ENCODE results near the gene ERBB3.

ERBB3 gene

DNA sequence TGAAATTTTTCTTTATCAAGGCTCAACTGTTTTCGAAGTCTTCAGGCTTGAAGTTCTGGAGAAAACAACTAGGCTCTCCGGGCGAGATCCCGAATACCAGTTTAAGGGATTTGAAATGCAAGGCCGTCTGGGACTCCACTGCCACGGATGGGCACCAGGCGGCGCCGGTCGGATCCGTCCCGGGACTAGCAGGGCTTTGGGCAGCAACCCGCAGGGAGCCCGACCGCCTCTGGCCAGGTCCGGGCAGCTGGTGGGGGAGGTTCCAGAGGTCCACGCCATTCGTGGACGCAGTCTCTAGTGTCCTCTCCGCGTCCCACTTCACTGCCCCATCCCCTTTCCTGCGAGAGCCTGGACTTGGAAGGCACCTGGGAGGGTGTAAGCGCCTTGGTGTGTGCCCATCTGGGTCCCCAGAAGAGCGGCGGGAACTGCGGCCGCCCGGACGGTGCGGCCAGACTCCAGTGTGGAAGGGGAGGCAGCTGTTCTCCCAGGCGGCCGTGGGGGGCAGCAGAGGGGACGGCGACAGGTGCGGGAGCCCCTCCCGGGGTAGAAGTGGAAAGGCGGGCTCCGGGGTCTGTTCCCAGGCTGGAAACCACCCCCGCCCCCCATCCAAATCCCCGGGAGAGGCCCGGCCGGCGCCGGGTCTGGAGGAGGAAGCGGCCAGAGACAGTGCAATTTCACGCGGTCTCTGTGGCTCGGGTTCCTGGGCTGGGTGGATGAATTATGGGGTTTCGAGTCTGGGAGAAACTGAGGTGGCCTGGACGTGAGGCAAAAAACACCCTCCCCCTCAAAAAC, 838 bp upstream of the ERBB3 start:
- peak; percentile 30 for DNase-seq (ENCODE audit: low read depth)

DNA sequence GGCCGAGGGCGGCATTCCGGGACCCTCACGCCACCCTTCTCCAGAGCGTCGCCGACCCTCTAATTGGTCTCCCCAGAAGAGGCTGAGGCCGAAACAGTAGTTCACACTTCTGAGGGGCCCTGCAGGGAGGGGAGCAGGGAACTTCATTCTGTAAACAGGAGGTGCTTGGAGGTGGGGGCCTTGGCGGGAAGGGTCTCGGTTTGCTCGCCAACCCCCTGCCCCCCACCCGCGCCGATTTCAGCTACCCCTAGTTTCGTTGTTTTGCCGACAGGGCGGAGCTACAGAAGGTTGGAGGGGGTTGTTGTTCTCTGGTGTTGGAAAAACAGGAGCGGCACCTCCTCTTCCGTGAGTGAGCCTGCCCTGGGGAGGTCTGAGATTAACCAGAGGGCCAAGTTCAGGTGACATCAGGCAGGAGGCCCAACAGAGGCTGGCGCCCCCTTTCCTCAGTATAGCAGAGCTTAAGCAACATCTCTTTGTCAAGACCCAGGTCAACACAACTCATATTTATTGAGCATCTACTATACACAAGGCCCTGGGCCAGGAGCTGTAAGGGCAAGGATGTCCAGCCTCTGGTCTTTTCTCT, 682 bp downstream of the ERBB3 start:
- no peak for DNase-seq (ENCODE audit: low read depth)

DNA sequence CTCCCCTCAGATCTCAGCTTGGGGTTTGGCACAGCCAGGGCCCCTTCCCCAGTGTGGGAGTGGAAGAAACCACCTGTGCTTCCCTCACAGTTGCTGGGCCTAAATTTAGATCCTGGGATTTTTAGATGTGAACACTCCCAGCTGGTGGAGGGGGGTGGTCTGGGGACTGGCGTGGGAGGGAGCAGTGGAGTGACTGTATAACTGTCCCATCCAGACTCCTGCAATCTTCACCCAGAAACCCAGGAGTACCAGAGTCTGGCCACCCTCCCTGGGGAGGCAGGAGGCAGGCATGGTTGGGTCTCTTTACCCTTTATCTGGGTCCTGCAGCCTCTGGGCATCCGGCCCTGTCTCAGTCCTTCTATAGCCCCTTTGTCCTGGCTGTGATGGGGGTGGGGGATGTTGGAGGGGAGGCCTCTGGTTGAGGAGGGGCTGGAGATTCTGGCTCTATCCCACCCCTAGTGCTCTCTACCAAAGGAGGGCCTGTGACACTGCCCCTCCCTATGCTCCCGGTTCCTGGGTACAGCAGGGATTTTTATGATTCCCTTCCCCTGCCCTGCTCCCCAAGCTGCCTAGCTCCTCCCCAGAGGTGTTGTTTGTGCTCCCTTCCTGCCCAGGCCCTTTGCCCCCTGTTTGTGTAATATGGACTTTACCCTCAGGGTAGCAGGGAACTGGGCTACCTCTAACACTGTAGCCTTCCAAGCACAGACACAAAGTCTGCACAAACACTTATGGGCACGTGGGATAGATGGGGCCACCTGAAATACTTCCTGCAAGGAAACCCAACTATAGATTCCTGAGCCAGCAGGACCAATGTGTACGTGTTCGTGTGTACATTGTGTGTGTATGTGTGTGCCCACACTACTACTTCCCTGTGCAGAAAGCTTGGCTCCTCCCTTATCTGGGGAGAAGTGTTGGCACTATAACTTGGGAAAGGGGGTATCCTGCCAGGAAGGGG, 1.7 kb downstream of the ERBB3 start:
- no peak for DNase-seq (ENCODE audit: low read depth)

DNA sequence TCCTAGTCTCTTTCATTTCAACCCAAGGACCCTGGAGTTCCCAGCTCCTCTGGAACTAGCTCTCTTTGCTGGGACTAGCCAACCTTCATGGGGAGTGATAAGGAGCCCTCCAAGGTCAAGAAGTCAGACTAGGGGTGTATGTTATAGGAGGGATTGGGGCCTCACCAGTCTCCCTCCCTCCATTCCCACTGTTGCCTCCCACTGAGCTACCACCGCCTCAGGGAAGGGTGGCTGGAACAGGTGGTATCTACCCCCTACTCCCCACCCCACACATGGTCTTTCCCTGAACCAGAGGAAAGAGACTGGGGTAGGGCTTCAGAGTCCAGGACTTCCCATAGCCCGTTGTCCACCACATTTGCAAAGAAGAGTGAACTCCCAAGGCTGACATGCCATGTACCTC, 2.4 kb downstream of the ERBB3 start:
- no peak for DNase-seq (ENCODE audit: low read depth)

GRCh38 chr12:56082967-56083366, 3.0 kb downstream of the ERBB3 start:
- no peak for DNase-seq (ENCODE audit: low read depth)

DNA sequence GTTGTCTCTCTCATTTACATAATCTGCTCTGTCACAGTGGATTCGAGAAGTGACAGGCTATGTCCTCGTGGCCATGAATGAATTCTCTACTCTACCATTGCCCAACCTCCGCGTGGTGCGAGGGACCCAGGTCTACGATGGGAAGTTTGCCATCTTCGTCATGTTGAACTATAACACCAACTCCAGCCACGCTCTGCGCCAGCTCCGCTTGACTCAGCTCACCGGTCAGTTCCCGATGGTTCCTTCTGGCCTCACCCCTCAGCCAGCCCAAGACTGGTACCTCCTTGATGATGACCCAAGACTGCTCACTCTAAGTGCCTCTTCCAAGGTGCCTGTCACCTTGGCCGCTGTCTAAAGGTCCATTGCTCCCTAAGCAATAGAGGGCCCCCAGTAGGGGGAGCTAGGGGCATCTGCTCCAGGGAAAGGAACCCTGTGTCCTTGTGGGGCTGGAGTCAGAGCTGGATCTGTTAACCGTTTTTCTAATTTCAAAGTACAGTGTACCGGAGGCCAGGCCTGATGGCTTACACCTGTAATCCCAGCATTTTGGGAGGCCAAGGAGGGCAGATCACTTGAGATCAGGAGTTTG, 5.1 kb downstream of the ERBB3 start:
- no peak for DNase-seq (ENCODE audit: low read depth)

GRCh38 chr12:56086096-56086495, 6.1 kb downstream of the ERBB3 start:
- DNase-seq (ENCODE audit: low read depth) = no peak

DNA sequence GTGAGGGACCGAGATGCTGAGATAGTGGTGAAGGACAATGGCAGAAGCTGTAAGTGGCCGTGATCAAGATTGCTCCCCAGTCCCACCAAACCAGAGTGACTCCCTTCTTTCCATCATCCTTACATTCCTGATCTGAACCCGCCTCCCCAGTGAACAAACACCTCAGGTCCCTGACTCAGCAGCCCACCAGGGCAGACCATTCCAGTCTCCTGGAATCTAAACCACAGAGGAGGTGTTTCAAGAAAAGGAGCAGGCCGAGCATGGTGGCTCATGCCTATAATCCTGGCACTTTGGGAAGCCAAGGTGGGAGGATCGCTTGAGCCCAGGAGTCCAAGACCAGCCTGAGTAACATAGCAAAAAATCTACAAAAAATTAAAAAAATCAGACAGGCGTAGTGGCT, 6.6 kb downstream of the ERBB3 start:
- no peak for DNase-seq (ENCODE audit: low read depth)

DNA sequence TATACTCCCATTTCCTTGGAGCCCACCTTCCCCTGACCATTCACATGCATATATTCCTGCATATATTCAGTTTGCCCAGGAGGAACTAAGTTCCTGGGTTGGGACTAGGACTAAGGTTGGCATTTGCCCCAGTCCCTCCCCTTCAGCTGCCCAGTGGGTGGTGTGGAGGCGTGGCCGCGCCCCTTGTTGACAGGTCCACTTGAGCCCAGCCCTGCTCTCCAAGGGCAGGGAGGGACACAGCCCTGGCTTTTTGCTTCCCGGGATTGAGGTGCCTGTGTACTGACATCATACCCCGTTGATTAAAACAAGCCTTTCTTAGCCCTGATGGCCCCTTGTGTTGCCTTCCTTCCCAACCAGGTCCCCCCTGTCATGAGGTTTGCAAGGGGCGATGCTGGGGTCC, 7.3 kb downstream of the ERBB3 start:
- DNase-seq (ENCODE audit: low read depth) = no peak

GRCh38 chr12:56097738-56098137, 17.8 kb downstream of the ERBB3 start:
- no peak for DNase-seq (ENCODE audit: low read depth)

DNA sequence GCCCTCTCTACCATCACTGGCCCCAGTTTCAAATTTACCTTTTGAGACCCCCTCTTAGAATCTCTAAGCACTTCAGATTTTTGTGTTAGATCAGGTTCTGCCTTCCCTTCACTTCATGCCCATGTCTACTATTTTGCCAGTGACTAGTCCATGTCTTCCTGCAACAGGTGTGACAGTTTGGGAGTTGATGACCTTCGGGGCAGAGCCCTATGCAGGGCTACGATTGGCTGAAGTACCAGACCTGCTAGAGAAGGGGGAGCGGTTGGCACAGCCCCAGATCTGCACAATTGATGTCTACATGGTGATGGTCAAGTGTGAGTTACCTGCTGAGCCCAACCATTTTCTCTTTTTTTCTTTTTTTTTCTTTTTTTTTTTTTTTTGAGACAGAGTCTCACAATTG, 18.6 kb downstream of the ERBB3 start:
- DNase-seq (ENCODE audit: low read depth) = no peak

DNA sequence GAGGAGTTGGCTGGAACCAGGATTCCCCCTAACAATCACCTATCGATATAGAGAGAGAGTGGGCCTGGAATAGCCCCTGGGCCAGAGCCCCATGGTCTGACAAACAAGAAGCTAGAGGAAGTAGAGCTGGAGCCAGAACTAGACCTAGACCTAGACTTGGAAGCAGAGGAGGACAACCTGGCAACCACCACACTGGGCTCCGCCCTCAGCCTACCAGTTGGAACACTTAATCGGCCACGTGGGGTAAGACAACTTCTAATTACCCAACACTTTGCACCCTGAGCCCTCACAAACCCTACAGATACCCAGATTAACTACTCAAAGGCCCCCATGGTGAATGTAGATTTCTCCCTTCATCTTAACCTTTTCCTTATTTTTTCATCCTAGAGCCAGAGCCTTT, 19.8 kb downstream of the ERBB3 start:
- no peak for DNase-seq (ENCODE audit: low read depth)

GRCh38 chr12:56101045-56101444, 21.1 kb downstream of the ERBB3 start:
- DNase-seq (ENCODE audit: low read depth) = no peak

DNA sequence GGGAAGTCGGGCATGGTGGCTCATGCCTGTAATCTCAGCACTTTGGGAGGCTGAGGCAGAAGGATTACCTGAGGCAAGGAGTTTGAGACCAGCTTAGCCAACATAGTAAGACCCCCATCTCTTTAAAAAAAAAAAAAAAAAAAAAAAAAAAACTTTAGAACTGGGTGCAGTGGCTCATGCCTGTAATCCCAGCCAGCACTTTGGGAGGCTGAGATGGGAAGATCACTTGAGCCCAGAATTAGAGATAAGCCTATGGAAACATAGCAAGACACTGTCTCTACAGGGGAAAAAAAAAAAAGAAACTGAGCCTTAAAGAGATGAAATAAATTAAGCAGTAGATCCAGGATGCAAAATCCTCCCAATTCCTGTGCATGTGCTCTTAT, 22.7 kb downstream of the ERBB3 start:
- DNase-seq (ENCODE audit: low read depth) = no peak

GRCh38 chr12:56103066-56103711, 23.2 kb downstream of the ERBB3 start:
- no peak for DNase-seq (ENCODE audit: low read depth)

DNA sequence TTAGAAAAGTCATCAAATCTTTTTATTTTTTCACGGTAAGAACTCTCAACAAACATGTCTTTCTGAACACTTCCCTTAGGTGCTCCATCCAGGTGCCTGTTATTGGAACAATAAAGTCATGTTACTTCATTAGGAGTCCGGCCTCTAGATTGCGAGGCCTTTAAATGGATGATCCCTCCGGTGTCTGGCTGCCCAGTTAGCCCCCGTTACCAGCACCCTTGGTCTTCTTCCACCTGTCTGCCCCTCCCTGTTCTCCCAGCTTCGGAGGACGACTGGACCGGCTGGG, 23.8 kb downstream of the ERBB3 start:
- DNase-seq (ENCODE audit: low read depth) = no peak

DNA sequence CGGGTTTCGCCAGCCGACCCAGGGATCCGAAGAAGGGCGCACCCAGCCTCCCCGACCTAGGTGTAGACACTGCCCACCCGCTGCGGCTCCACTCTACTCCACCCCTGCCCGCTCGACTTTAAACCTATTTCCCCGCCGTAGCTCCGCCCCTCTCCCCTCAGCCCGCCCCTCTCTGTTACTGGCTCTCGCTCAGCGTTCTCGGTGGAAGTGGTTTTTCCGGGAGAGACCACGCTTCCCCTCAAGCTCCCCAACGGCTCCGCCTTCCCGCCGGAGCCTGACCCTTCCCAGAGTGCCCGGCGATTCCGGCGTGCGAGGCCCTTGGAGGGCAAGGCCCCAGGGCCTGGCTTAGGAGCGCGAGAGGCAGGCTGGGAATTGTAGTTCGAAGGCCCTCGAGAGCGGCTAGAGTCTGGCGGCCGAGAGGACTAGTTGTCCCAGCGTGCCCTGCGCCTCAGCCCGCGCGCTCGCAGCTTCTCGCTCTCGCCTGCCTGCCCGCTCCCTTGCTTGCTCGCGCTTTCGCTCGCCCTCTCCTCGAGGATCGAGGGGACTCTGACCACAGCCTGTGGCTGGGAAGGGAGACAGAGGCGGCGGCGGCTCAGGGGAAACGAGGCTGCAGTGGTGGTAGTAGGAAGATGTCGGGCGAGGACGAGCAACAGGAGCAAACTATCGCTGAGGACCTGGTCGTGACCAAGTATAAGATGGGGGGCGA, 24.3 kb downstream of the ERBB3 start, which contains the start of gene PA2G4:
PA2G4 (plus strand) TSS at position 451 of the 706 bp plus-strand sequence; CDS start at position 630, 179 bp downstream.
- DNase-seq (ENCODE audit: low read depth) = peak; percentile 86

DNA sequence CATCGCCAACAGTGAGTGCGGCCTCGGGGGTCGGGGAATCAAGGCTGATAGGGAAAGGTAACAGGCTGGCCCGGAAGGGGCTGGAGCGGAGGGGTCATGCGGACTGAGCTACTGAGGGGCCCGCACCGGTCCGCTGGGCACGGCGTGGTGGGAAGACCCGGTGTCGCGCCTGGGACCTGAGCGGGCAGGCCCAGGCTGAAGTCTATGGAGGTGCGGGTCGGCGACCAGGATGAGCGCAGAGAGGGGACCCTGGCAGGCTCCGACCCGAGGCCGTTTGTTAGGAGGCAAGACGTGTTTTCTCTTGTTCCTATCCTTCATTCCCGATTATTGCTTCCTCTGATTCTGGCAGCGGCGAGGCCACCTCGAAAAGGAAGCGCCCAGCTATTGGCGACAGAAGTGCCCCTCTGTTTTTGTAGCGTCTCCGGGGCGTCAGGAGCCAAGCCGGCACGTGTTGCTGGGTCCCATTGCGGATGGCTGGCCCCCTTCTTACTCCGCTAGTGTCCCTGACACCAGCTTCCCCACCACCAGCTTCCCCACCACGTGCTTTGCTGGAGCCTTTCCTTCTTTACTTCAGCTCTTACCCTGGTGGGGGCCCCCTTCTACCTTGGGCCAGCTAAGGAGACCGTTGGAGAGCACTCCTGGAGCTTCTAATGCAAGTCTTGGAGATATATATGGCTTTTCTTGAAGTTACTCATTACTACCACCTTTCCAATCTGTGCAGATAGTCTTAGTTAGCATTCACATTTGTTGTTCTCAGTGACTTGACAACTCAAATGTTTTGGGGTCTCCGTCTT, 25.0 kb downstream of the ERBB3 start:
- DNase-seq (ENCODE audit: low read depth) = no peak

DNA sequence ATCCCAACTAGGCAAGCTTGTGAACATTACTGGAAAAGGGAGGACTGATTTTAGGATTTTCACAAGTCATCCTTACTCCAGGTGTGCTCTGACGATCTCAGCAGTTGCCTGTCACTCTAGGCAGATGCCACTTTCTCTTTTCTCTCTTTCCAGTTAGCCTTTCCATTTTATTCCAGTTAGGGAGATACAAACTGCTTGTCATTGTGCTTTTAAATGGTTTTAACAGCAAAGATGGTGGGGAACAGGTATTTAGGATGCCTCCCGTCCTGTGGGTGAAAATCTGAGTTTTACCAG, 25.6 kb downstream of the ERBB3 start:
- no peak for DNase-seq (ENCODE audit: low read depth)

- DNase-seq (ENCODE audit: low read depth) = no peak
Measured at GRCh38 chr12:56107242-56107641, 27.3 kb downstream of the ERBB3 start.

DNA sequence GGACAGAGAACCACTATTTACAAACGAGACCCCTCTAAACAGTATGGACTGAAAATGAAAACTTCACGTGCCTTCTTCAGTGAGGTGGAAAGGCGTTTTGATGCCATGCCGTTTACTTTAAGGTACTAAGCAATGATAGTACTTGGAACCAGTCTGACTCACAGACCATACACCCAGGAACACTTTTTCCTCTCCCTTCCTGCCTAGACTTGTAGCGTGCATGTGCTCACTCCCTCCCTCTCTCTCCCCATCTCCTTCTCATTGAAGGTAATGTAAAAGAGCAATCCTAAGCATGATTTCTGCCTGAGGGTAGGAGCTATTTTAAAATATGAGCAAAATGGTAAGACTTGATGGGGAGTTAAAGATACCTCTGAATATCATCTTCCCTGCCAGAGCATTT, 30.6 kb downstream of the ERBB3 start:
- no peak for DNase-seq (ENCODE audit: low read depth)

Data from T follicular helper cell (primary cell).